ENCODE results near the gene PIGV.

The PIGV gene

GRCh38 chr1:26774462-26774861 is 13.3 kb upstream of the PIGV start:
- DNase-seq: no peak

- no peak for DNase-seq
Observed at GRCh38 chr1:26775666-26776065, 12.1 kb upstream of the PIGV start.

GRCh38 chr1:26779098-26779668 is 8.6 kb upstream of the PIGV start:
- DNase-seq: no peak

- DNase-seq: no peak
Observed at GRCh38 chr1:26780344-26780957, 7.3 kb upstream of the PIGV start.

- no peak for DNase-seq
Observed at GRCh38 chr1:26781206-26781825, 6.4 kb upstream of the PIGV start.

- DNase-seq: no peak
Observed at GRCh38 chr1:26782521-26783212, 5.1 kb upstream of the PIGV start.

- DNase-seq: no peak
Observed at GRCh38 chr1:26783646-26784022, 4.1 kb upstream of the PIGV start.

GRCh38 chr1:26784023-26784871 is 3.5 kb upstream of the PIGV start:
- DNase-seq: peak; percentile 53 to 70

- no peak for DNase-seq
Observed at GRCh38 chr1:26784886-26785285, 2.9 kb upstream of the PIGV start.

GRCh38 chr1:26785611-26786436 is 1.9 kb upstream of the PIGV start:
- DNase-seq: no peak

- DNase-seq: peak in 1 of 2 donors; percentile 44
Observed at GRCh38 chr1:26786437-26787380, 1.0 kb upstream of the PIGV start.

- DNase-seq: no peak
Observed at GRCh38 chr1:26787381-26787705, 407 bp upstream of the PIGV start.

- no peak for DNase-seq
Observed at GRCh38 chr1:26788515-26788785, 700 bp downstream of the PIGV start.

GRCh38 chr1:26788836-26789611 is 1.3 kb downstream of the PIGV start:
- peak; percentile 82 to 90 for DNase-seq

- no peak for DNase-seq
Observed at GRCh38 chr1:26789612-26789865, 1.8 kb downstream of the PIGV start.

- no peak for DNase-seq
Observed at GRCh38 chr1:26789931-26790330, 2.2 kb downstream of the PIGV start.

- DNase-seq: no peak
Observed at GRCh38 chr1:26790551-26790953, 2.8 kb downstream of the PIGV start.

- DNase-seq: no peak
Observed at GRCh38 chr1:26791148-26791547, 3.4 kb downstream of the PIGV start.

GRCh38 chr1:26791626-26792025 is 3.9 kb downstream of the PIGV start:
- DNase-seq: no peak

GRCh38 chr1:26792924-26793323 is 5.2 kb downstream of the PIGV start:
- DNase-seq: no peak

- DNase-seq: no peak
Observed at GRCh38 chr1:26794391-26794790, 6.6 kb downstream of the PIGV start.
